Measurements from ENCODE around the gene DEAF1.
"Not testable (repeated sequence)": the region's sequence is repeated elsewhere in the genome, so short reads cannot be mapped to it uniquely, and the experiment has no call there.

The DEAF1 gene

GRCh38 chr11:699753-700152 is 4.7 kb upstream of the DEAF1 start:
- no peak for FAIRE-seq

DNA sequence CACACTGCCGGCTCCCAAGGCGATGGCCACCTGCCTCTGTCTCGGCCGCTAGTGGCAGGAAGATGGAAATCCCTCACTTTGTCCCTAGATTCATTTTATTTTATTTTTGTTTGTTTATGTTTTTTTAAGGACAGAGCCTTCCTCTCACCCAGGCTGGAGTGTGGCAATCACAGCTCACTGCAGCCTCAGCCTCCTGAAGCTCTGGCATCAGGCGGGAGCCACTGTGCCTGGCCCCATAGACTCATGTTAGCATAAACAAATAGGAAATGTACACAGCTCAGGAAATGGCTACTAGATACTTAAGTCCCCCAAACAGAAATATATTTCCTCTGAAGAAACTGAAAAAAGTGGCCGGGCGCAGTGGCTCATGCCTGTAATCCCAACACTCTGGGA is 4.1 kb upstream of the DEAF1 start:
- FAIRE-seq, result no peak

DNA sequence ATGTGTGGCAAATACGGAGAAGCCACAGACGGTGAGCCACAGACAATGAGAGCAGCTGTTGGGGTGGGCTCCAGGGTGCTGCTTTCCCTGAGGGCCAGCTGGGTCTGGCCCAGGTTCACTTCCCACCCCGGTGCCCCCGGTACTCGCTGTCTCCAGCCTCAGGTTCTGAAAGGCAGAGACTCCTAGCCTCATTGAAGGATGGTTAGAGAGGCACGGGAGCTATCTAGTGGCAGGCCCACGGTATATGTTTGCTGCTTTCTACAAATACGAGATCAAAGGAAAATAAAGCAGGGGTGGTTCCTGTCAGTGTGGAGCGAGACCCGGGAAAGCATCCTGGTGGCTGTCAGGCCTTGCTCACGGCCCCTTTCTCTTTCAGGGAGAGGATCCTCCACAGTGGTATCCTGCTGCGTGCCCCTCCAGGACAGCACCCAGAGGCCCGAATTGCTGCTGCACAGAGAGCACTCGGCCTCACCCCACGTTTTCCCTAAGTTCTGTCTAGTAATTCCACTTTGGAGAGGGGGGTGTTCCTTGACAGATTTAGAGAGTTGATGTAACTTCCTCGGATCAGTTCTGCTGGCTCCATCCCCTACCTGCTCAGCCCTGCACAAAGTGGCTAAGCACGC is 3.6 kb upstream of the DEAF1 start:
- FAIRE-seq, result no peak

DNA sequence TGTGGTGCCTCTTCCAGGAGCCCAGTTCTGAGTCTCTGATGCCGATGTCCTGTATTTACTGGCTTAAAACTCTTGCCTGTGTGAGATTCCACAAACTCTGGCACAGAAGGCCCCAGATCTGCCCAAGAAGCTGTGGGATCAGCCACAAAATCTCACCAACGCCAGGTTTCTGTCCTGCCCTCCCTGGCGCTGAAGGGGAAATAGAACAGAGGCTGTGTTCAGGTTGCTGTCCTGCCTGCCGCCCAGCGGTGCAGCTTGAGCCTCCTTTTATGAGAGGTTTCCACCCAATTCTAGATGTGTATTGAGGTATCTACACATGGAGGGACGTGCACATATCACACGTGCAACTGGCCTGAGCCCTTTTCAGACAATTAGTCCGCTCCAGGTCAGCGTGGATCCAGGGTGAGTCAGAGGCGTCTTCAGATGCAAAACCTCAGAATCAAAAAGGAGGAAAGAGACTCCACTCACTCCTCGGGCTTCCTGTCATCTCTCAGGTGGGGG is 2.8 kb upstream of the DEAF1 start:
- no peak for FAIRE-seq

GRCh38 chr11:696955-697491 is 2.0 kb upstream of the DEAF1 start:
- no peak for FAIRE-seq

GRCh38 chr11:695538-696248 is 671 bp upstream of the DEAF1 start, which contains the start of gene TMEM80:
TMEM80 (plus strand) TSS chr11:695816; CDS start chr11:695828, 12 bp downstream.
- FAIRE-seq, result peak; percentile 62

- FAIRE-seq, result no peak
Measured at GRCh38 chr11:695288-695537, 191 bp upstream of the DEAF1 start.

DNA sequence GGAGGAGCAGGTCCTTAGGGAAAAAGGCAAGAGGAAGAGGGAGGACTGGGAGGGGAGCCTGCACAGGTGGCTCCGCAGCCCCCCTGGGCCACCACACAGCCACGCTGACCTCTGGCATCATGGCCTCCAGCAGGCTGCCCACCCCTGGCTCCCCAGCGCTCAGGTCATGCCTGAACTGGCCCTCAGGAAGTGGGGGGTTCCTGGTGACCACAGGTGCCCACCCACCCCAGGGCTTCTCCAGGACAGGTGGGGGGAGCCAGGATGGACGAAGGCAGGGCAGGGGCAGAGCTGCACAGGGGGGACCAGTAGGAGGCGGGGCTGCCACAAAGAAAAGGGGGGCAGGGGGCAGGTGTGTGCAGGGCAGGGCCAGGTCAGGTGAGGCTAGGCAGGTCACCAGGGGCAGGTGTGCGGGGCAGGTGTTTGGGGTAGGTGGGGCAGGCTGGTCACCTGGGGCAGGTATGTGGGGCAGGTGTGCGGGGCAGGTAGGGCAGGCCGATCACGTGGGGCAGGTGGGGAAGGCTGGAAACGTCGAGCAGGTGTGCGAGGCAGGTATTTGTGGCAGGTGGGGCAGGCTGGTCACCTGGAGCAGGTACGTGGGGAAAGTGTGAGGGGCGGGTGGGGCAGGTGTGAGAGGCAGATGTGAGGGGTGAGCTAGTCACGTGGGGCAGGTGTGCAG is 997 bp downstream of the DEAF1 start:
- FAIRE-seq, result no peak

DNA sequence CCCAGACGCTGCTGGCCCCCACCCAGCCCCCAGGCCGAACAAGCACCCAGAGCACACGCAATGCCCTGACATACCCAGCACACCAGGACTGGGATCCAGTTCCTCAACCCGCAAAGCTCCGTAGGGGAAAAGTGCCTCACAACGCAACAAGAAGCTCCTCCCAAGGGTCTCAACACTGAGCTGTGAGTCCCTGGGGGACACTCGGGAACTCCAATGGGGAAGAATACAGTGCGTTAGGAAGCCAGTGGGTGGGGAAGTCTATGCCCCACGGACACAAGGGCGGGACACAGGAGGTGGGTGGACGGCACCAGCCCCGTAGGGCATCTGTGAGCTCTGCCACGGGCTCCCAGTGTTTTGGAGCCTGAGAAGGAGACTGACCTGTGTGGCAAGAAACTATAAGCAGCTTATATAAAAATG is 1.6 kb downstream of the DEAF1 start:
- FAIRE-seq, result no peak

DNA sequence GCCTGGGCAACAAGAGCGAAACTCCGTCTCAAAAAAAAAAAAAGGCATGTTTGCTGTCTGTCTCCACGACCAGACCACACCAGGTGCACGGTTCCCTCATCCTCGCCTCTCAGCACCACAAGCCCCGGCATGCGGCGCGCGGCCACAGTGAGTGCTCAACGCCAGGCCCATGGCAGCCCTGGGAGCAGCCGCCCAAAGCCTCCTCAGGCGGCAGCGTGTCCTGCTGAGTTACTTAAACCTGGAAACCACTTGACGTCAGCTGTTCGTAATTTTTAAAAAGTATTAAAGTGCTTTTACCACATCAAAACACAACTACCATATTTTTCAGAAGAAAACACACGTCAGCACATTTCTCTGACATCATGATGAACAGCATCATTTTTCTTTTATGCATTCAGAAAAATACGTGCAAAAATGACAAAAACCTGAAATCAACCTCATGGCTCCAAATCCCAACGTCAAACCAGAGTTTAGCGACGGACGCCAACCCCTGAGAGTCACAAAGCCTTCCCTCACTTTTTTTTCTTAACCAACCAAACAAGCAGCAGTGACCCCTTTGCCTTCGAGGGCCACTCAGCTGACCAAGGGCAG is 2.1 kb downstream of the DEAF1 start:
- FAIRE-seq, result no peak

DNA sequence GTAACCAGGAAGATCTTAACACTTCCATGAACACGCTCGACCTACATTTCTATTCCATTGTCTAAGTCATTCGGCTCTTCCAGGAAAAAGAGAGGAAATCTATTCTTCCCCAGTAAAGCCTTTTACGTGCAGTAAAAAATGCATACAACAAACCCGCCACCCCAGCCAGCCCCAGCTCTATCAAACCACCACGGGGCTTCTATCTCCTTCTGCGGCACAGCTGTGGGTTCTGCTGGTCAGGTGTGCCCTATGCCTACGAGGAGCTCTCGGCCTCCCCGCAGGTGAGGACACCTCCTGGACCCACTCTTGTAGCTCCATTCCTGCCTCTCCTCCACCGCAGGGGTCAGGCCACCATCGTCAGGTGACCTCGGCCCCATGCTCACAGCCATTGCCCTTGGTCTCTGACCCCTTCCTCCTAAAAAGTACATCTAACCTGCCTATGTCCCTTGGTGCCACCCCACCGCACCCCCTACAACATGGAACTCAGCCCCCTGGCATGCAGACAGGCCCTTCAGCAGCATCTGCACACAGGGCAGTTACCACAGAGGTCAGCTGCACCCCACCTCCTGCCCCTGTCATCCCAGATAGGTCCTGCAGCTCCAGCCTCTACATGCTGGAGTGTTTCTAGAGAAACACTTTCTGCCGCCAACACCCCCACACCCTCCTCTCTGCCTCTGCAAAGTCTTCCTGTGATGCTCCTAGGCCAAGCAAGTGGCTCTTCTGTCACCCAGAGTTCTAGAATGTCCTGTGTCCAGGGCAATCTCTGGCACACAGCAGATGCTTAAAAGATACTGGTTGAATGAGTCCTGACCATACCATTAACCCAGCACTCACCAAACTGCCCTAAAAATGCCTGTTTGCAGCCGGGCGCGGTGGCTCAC is 3.1 kb downstream of the DEAF1 start:
- FAIRE-seq, result no peak

GRCh38 chr11:690738-691633 is 4.0 kb downstream of the DEAF1 start:
- no peak for FAIRE-seq

- not testable (repeated sequence) for FAIRE-seq
Measured at GRCh38 chr11:690244-690643, 4.8 kb downstream of the DEAF1 start.

DNA sequence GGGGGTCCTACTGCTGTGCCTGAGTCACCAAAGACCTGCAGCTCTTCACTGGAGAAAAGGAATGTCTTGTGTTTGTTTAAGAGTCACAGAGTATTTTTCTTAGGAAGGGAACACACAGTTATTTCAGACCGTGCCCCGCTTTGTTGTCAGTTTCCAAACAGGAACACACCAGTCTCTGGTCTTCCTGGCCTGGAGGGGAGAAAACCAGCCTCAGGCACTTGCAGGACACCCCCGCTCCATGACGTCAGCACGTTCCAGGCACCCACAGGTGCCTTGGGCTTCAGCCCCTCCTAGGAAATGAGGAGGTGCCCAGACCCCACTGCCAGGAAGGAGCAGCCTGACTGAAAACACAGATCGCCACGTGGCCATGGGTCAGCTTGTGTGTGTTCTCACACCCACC is 5.4 kb downstream of the DEAF1 start:
- no peak for FAIRE-seq

DNA sequence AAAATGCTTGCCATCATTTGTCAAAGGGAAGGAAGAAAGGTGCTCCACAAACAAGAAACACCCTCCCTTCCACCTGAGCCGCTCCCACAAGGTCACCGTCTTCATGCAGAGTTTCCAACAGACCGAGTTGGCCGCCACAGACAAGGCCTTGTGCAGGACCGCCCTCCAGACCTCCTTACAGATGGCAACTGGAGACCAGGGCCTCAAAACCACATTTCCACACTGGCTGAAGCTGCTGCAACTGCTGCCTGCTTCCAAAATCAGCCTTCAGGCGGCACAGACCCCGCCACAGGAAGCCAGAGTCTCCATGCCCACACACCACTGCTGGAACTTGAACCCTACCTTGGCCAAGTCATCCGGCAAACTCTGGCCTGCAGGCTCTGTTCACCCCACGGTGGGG is 6.3 kb downstream of the DEAF1 start:
- FAIRE-seq, result no peak

DNA sequence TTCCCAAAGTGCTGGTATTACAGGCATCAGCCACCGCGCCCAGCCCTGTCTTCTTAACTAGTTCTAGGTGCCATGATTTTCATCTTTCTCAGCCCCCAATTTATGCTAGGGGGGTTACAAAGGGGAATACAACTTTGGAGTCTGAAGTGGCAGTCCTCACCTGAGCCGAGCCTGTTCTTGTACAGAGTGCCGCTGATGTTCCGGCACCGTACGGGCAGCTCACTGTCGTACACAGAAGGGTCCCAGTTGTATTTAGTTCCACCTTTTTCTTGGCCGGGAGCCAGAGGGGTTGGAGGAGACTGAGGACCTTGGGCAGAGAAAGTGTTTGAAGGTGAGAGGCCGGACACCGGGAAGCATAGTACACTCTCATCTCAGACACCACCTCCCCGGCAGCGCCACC is 7.3 kb downstream of the DEAF1 start:
- FAIRE-seq, result no peak

DNA sequence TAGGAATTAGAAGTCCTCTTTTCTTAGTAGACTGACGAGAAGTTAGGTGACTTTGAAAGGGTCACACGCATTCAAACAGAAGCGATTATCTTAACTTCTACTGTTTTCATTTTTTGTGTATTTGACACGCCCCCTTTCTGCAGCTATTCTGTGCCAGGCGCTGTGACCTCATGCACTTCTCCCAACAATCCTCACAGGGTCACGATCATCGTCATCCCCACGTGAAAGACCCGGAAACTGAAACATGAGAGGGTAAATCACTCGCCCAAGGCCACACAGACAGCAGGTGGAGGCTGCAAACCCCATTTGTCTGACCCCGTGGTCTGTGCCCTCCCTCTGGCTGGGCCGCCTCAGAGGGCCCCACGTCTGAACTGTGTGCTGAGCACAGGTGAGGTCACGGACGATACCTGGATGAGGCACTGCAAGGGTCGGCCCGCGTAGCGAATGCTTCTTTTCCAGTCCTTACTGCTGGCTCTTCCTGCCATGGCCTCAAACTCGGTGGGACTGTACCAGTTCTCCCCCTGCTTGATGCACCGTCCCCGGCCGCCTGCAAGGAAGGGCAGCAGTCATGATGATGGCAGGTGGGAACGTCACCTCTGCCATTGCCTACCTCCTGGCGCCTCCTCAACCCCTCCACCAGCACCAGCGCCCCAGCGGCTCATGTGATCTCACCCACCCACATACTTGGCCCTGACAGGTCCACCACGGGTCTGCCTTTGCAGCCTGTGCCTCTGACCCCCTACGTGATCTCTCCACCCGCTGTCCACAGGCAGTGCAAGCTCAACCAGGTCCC is 8.4 kb downstream of the DEAF1 start:
- no peak for FAIRE-seq

DNA sequence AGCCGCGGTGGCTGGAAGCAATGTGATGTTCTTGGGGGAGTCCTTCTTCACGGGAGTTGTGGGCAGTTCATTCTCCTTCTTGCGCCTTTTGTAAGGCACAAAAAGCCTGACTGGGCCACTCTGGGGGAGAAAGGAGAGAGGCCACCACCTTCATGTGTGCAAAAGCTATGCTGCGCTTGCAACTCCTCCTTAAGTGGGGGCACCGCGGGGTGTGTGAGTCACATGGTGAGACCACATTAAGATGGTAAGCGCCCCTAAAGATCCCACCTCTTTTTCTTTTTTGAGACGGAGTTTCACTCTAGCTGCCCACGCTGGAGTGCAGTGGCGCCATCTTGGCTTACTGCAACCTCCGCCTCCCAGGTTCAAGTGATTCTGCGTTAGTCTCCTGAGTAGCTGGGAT is 14.1 kb downstream of the DEAF1 start:
- no peak for FAIRE-seq

DNA sequence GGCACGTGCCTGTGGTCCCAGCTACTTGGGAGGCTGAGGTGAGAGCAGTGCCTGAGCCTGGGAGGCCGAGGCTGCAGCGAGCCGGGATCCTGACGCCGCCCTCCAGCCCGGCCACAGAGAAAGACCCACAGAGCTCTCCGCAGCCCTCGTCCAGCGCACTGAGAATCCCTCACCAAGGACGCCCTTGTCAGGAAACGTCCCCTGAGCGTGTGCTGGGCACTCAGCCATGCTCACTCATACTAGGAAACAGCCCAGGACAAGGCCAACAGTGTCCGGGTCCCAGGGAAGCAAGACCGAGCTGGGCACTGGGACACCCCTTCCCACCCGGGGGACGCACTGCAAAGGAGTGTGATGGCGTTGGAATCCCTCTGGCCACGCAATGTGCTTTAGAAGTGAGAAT is 14.5 kb downstream of the DEAF1 start:
- FAIRE-seq, result no peak

All from colon (tissue), 2 donors.